HepG2 (cell line): ENCODE results near the gene FAM131A. TPM values are rescaled to one million over a fixed set of nuclear protein-coding genes. Genes with fewer than 3 reads are reported as not detected.

ENCODE experiments used
- CERS6 ChIP-seq: sonication (generic); formaldehyde crosslinking; IDR thresholded peaks from 2 replicates; pipeline ENCODE4 v1.5.0; 2020; ENCODE audit warnings: missing genetic modification reagents
- HMG20A ChIP-seq: IDR thresholded peaks from 2 replicates; pipeline ENCODE4 v1.6.1; 2016; ENCODE audit warnings: borderline replicate concordance
- JARID2 ChIP-seq: sonication (generic); formaldehyde crosslinking; IDR thresholded peaks from 2 replicates; pipeline ENCODE4 v1.8.1; 2023; ENCODE audit warnings: missing genetic modification reagents, inconsistent platforms; ENCODE audit not compliant: insufficient replicate concordance
- KAT2B ChIP-seq: fragments of 150-350 bp; IDR thresholded peaks from 2 replicates; pipeline ENCODE4 v1.6.1; 2014; ENCODE audit warnings: low read depth, low read length, borderline replicate concordance
- THAP7 ChIP-seq: sonication (generic); formaldehyde crosslinking; IDR thresholded peaks from 2 replicates; pipeline ENCODE4 v1.8.1; 2023; ENCODE audit warnings: mild to moderate bottlenecking, missing genetic modification reagents
- TOE1 ChIP-seq: sonication (generic); formaldehyde crosslinking; IDR thresholded peaks from 2 replicates; pipeline ENCODE4 v1.4.0; 2020; ENCODE audit warnings: mild to moderate bottlenecking, missing genetic modification reagents
- ZBTB33 ChIP-seq: sonication (generic); formaldehyde crosslinking; IDR thresholded peaks from 2 replicates; pipeline ENCODE4 v1.4.0; 2020; ENCODE audit warnings: missing genetic modification reagents
- ZBTB43 ChIP-seq: sonication (generic); formaldehyde crosslinking; conservative IDR thresholded peaks from 2 replicates; pipeline ENCODE4 v1.4.0; 2020; ENCODE audit warnings: missing genetic modification reagents
- ZNF24 ChIP-seq: fragments of 450-650 bp; IDR thresholded peaks from 2 replicates; pipeline ENCODE4 v1.6.1; 2017; ENCODE audit warnings: antibody characterized with exemption, mild to moderate bottlenecking
- ZNF292 ChIP-seq: sonication (generic); formaldehyde crosslinking; IDR thresholded peaks from 2 replicates; pipeline ENCODE4 v1.8.1; 2022; ENCODE audit warnings: mild to moderate bottlenecking, low read depth, missing genetic modification reagents, borderline replicate concordance
- ZNF3 ChIP-seq: IDR thresholded peaks from 2 replicates; pipeline ENCODE4 v1.7.0; 2017; ENCODE audit warnings: inconsistent platforms
- ZNF318 ChIP-seq: sonication (generic); formaldehyde crosslinking; IDR thresholded peaks from 2 replicates; pipeline ENCODE4 v1.4.0; 2020; ENCODE audit warnings: mild to moderate bottlenecking, missing genetic modification reagents
- ZNF335 ChIP-seq: sonication (generic); formaldehyde crosslinking; IDR thresholded peaks from 2 replicates; pipeline ENCODE4 v1.4.0; 2020; ENCODE audit warnings: missing genetic modification reagents
- polyA plus RNA-seq, 8 experiments: library from polyadenylated mRNA; depleted of rRNA in 3 of 8; stranded (reverse) in 7 of 8; unstranded in 1 of 8; fragments of >200 nt; fragmentation: Illumina TruSeq in 4 of 8; extraction: Trizol in 4 of 8; gene quantifications; 2 replicates each; pipeline versions ENCODE4 v1.2.1 to v1.2.3, GENCODE V29; 2011 to 2016; ENCODE audit warnings: low read depth in 4 of 8, missing spikeins in 1 of 8, mixed read lengths in 1 of 8; ENCODE audit not compliant: insufficient read depth in 1 of 8
- total RNA-seq, 5 experiments: library from RNA; depleted of rRNA; stranded (reverse); fragments of >200 nt; fragmentation: Illumina TruSeq; extraction: Trizol; gene quantifications; 2 replicates each; pipeline ENCODE4 v1.2.3, GENCODE V29; 2016; ENCODE audit warnings: low read depth in 1 of 5
- TF ChIP-seq, protein P1 (sequence below): sonication (generic); formaldehyde crosslinking; IDR thresholded peaks from 2 replicates; pipeline ENCODE4 v1.9.0; 2022; ENCODE audit warnings: missing genetic modification reagents, mild to moderate bottlenecking, borderline replicate concordance

FAM131A gene
- total and polyA plus RNA-seq, 2 of the 13 experiments (the other 11 are each of a cell fraction or from before 2014, with no cell fraction given) = 9.2 to 9.3 TPM

GRCh38 chr3:184380627-184381260, 43.3 kb downstream of the FAM131A start (continued):
- TF ChIP-seq ZNF318 (CRISPR knock-in tag) (no peak), CERS6 (CRISPR knock-in tag) (no peak), ZBTB33 (peak; percentile 42; the same call in 1 of the 2 replicates), ZNF24 (no peak), ZBTB43 (no peak), ZNF292 (CRISPR knock-in tag) (no peak), JARID2 (CRISPR knock-in tag) (no peak), KAT2B (no peak), ZNF335 (CRISPR knock-in tag) (no peak), TOE1 (CRISPR knock-in tag) (no peak), HMG20A (no peak), ZNF3 (no peak), THAP7 (no peak)
- TF ChIP-seq, protein P1, sequence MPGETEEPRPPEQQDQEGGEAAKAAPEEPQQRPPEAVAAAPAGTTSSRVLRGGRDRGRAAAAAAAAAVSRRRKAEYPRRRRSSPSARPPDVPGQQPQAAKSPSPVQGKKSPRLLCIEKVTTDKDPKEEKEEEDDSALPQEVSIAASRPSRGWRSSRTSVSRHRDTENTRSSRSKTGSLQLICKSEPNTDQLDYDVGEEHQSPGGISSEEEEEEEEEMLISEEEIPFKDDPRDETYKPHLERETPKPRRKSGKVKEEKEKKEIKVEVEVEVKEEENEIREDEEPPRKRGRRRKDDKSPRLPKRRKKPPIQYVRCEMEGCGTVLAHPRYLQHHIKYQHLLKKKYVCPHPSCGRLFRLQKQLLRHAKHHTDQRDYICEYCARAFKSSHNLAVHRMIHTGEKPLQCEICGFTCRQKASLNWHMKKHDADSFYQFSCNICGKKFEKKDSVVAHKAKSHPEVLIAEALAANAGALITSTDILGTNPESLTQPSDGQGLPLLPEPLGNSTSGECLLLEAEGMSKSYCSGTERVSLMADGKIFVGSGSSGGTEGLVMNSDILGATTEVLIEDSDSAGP (CRISPR knock-in tag) = no peak
